H9 (cell line): Measurements from ENCODE around the gene TMEM51. TPM values are rescaled to one million over a fixed set of nuclear protein-coding genes. Genes with fewer than 3 reads are reported as not detected.

Source experiments
- DNase-seq: peaks from one replicate; pipeline ENCODE4 v3.0.0-alpha.2; 2017
- H2AFZ ChIP-seq: one replicate; pipeline ENCODE4 v1.6.1; 2013; ENCODE audit warnings: mild to moderate bottlenecking, low read length, control low read depth, moderate library complexity
- H2AK5ac ChIP-seq: 2 replicates; pipeline ENCODE4 v1.6.1; 2013; ENCODE audit warnings: low read length, control low read depth, mixed read lengths; ENCODE audit not compliant: insufficient read length
- H2BK120ac ChIP-seq: one replicate; pipeline ENCODE4 v1.6.1; 2013; ENCODE audit warnings: low read depth, mild to moderate bottlenecking, low read length, control low read depth, inconsistent platforms; ENCODE audit not compliant: poor library complexity, severe bottlenecking
- H2BK12ac ChIP-seq: 2 replicates; pipeline ENCODE4 v1.6.1; 2013; ENCODE audit warnings: low read length, control low read depth, mixed read lengths, low read depth; ENCODE audit not compliant: insufficient read length
- H2BK15ac ChIP-seq: 2 replicates; pipeline ENCODE4 v1.6.1; 2013; ENCODE audit warnings: low read depth, low read length, control low read depth
- H2BK20ac ChIP-seq: one replicate; pipeline ENCODE4 v1.6.1; 2013; ENCODE audit warnings: low read depth, mild to moderate bottlenecking, low read length, control low read depth, inconsistent platforms; ENCODE audit not compliant: poor library complexity, severe bottlenecking
- H2BK5ac ChIP-seq: 2 replicates; pipeline ENCODE4 v1.6.1; 2013; ENCODE audit warnings: low read length, control low read depth, mixed read lengths; ENCODE audit not compliant: insufficient read length
- H3K14ac ChIP-seq: 2 replicates; pipeline ENCODE4 v1.6.1; 2013; ENCODE audit warnings: low read length, control low read depth; ENCODE audit not compliant: insufficient read depth
- H3K18ac ChIP-seq: 2 replicates; pipeline ENCODE4 v1.6.1; 2013; ENCODE audit warnings: low read depth, mild to moderate bottlenecking, mixed read lengths, low read length, control low read depth; ENCODE audit not compliant: insufficient read length
- H3K23ac ChIP-seq: 2 replicates; pipeline ENCODE4 v1.6.1; 2013; ENCODE audit warnings: low read length, control low read depth, mixed read lengths, low read depth; ENCODE audit not compliant: insufficient read length
- H3K23me2 ChIP-seq: 2 replicates; pipeline ENCODE4 v1.6.1; 2013; ENCODE audit warnings: low read depth, mild to moderate bottlenecking, mixed read lengths, low read length, control low read depth; ENCODE audit not compliant: insufficient read length, poor library complexity, severe bottlenecking
- H3K27ac ChIP-seq: 2 replicates; pipeline ENCODE4 v1.5.1; 2013; ENCODE audit warnings: low read length, control low read depth, mixed read lengths, low read depth; ENCODE audit not compliant: insufficient read length
- H3K27me3 ChIP-seq: 2 replicates; pipeline ENCODE4 v1.6.1; 2013; ENCODE audit warnings: low read length, control low read depth, inconsistent platforms; ENCODE audit not compliant: insufficient read depth
- H3K4ac ChIP-seq: 2 replicates; pipeline ENCODE4 v1.6.1; 2013; ENCODE audit warnings: low read depth, mild to moderate bottlenecking, control low read depth, inconsistent platforms, low read length, moderate library complexity
- H3K4me1 ChIP-seq: 2 replicates; pipeline ENCODE4 v1.6.1; 2013; ENCODE audit warnings: low read length, control low read depth, inconsistent platforms; ENCODE audit not compliant: insufficient read depth
- H3K4me2 ChIP-seq: 2 replicates; pipeline ENCODE4 v1.6.1; 2013; ENCODE audit warnings: low read length, control low read depth, mixed read lengths; ENCODE audit not compliant: insufficient read length, insufficient read depth
- H3K56ac ChIP-seq: 2 replicates; pipeline ENCODE4 v1.6.1; 2013; ENCODE audit warnings: low read depth, mild to moderate bottlenecking, mixed read lengths, low read length, control low read depth; ENCODE audit not compliant: insufficient read length
- H3K79me1 ChIP-seq: 2 replicates; pipeline ENCODE4 v1.6.1; 2013; ENCODE audit warnings: low read depth, mild to moderate bottlenecking, moderate library complexity, low read length, control low read depth, inconsistent platforms; ENCODE audit not compliant: insufficient read depth, poor library complexity, severe bottlenecking
- H3K79me2 ChIP-seq: 2 replicates; pipeline ENCODE4 v1.6.1; 2013; ENCODE audit warnings: low read length, control low read depth, inconsistent platforms; ENCODE audit not compliant: insufficient read depth
- H3K9ac ChIP-seq: 2 replicates; pipeline ENCODE4 v1.6.1; 2013; ENCODE audit warnings: low read length, control low read depth, mixed read lengths; ENCODE audit not compliant: insufficient read length; ENCODE audit errors: extremely low read depth
- H3K9me3 ChIP-seq: one replicate; pipeline ENCODE4 v1.6.1; 2013; ENCODE audit warnings: low read depth, low read length, inconsistent platforms; ENCODE audit not compliant: control insufficient read depth
- H3T11ph ChIP-seq: one replicate; pipeline ENCODE4 v1.6.1; 2013; ENCODE audit warnings: mild to moderate bottlenecking, low read length, control low read depth, inconsistent platforms
- H4K20me1 ChIP-seq: one replicate; pipeline ENCODE4 v1.6.1; 2013; ENCODE audit not compliant: control insufficient read depth, insufficient read length, insufficient read depth
- H4K5ac ChIP-seq: 2 replicates; pipeline ENCODE4 v1.6.1; 2013; ENCODE audit warnings: low read depth, mild to moderate bottlenecking, mixed read lengths, low read length, control low read depth; ENCODE audit not compliant: insufficient read length
- H4K8ac ChIP-seq: replicated peaks from 2 replicates; pipeline ENCODE4 v1.6.1; 2013; ENCODE audit warnings: low read length, control low read depth, mixed read lengths, low read depth; ENCODE audit not compliant: insufficient read length
- H4K91ac ChIP-seq: 2 replicates; pipeline ENCODE4 v1.6.1; 2013; ENCODE audit warnings: low read depth, mild to moderate bottlenecking, moderate library complexity, mixed read lengths, low read length, control low read depth; ENCODE audit not compliant: insufficient read length
- H3K27ac Mint-ChIP-seq, 3 experiments: 2 replicates in 2 of 3; 3 replicates in 1 of 3; pipeline ENCODE4 v1.8.0; 2020 to 2021; ENCODE audit warnings: mixed read lengths in 3 of 3, mild to moderate bottlenecking in 1 of 3, moderate library complexity in 1 of 3
- H3K27me3 Mint-ChIP-seq: 2 replicates; pipeline ENCODE4 v1.8.0; 2021; ENCODE audit warnings: low read depth, mild to moderate bottlenecking, moderate library complexity, mixed read lengths
- H3K36me3 Mint-ChIP-seq, 3 experiments: 2 replicates in 2 of 3; 3 replicates in 1 of 3; pipeline ENCODE4 v1.8.0; 2020 to 2021; ENCODE audit warnings: low read depth in 3 of 3, mixed read lengths in 3 of 3; ENCODE audit not compliant: insufficient read depth in 1 of 3
- H3K4me1 Mint-ChIP-seq, 2 experiments: 2 replicates each; pipeline ENCODE4 v1.8.0; 2020; ENCODE audit warnings: mixed read lengths in 2 of 2
- H3K4me3 Mint-ChIP-seq, 2 experiments: 2 replicates in 1 of 2; 3 replicates in 1 of 2; pipeline ENCODE4 v1.8.0; 2020 to 2021; ENCODE audit warnings: mild to moderate bottlenecking in 2 of 2, mixed read lengths in 2 of 2, moderate library complexity in 1 of 2
- H3K9me3 Mint-ChIP-seq, 2 experiments: 2 replicates in 1 of 2; 3 replicates in 1 of 2; pipeline ENCODE4 v1.8.0; 2020; ENCODE audit warnings: mild to moderate bottlenecking in 2 of 2, mixed read lengths in 2 of 2, moderate library complexity in 1 of 2
- WGBS: extraction: QIAGEN DNeasy Blood & Tissue Kit; methylation state at CpG from one replicate; pipeline ENCODE4 v1.1.7; 2013; ENCODE audit warnings: missing lambda C conversion rate, low lambda C conversion rate, mixed read lengths; ENCODE audit not compliant: insufficient read length; ENCODE audit errors: extremely low coverage; 5-methylcytosine and 5-hydroxymethylcytosine counted together
- total RNA-seq: library from RNA; stranded (reverse); gene quantifications from 2 replicates; pipeline ENCODE4 v1.2.1, GENCODE V29; 2021
- TF ChIP-seq, protein P1 (sequence below): fragments of 200-600 bp; sonication (generic); conservative IDR thresholded peaks from 3 replicates; pipeline ENCODE4 v1.8.0; 2021; ENCODE audit warnings: antibody characterized with exemption, mild to moderate bottlenecking

Gene TMEM51
- total RNA-seq, 1 experiment from 2014 or later: 4.6 TPM

DNA sequence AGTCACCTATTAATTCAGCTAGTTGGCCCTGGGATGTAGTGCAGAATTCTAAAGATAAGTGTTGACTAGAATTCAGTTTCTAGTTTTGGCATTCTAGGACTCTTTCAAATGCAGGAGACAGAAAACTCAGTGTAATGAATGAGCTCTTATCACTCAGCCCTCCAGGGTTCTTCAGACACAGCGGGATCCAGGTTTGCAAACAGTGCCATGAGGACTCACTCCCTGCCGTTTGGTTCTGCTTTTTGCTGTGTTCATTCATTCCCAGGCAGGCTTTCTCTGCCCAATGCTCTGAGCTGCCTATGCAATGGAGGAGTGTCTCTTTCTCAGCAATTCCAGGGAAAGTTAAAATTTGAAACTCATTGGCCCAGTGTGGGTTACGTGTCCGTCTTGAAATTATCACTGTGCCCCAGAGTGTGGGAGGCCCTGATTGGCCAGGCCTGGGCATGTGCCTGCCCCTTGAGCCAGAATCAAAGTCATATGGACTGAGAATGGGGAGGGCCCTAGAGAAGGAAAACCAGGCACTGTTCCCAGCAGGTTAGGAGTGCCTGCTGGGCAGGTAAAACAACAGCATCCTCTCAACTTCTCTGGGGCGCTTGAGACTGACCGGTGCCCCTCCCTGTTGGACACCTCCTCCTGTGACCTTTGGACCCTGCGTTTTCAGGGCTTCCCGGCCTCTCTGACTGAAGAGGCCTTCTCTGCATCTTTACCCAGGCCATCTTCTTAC lies 43.4 kb downstream of the TMEM51 start:
- Histone ChIP-seq H3K9me3 (no peaks in the 10 kb centered on the region), H3K27me3 (no peaks in the 10 kb centered on the region), H2AFZ (no peak overlapping the region), H2BK15ac (no peak overlapping the region), H2BK20ac (no peak overlapping the region), H3K4me2 (peak overlapping the region; percentile 14), H4K20me1 (no peaks in the 10 kb centered on the region), H2AK5ac (no peak overlapping the region), H3K27ac (no peak overlapping the region), H4K8ac (no peak overlapping the region), H3K79me2 (no peaks in the 10 kb centered on the region), H4K91ac (no peak overlapping the region), H3K18ac (no peak overlapping the region), H3K79me1 (no peaks in the 10 kb centered on the region), H3K23me2 (no peaks in the 10 kb centered on the region), H3K14ac (no peak overlapping the region), H3K23ac (no peak overlapping the region), H3K4ac (no peak overlapping the region), H3T11ph (no peak overlapping the region), H3K4me1 (peaks cover 5% of the 10 kb centered on the region; the same call in 1 of the 2 replicates), H2BK12ac (no peak overlapping the region), H3K56ac (no peak overlapping the region), H3K9ac (no peak overlapping the region), H2BK120ac (no peak overlapping the region), H4K5ac (no peak overlapping the region), H2BK5ac (no peak overlapping the region)
- Mint-ChIP-seq H3K9me3 (no peaks in the 10 kb centered on the region), H3K36me3 (no peaks in the 10 kb centered on the region; a peak in 1 of 7 replicates), H3K4me3 (peak overlapping the region; percentile 4 to 63; a peak in 2 of 5 replicates), H3K4me1 (peaks cover 33 to 37% of the 10 kb centered on the region in 2 experiments), H3K27me3 (no peaks in the 10 kb centered on the region), H3K27ac (peak overlapping the region; percentile 86 to 97 (median 95))
- no CpG with 5 or more reads among the region's 8 CpGs for WGBS
- TF ChIP-seq, protein P1, sequence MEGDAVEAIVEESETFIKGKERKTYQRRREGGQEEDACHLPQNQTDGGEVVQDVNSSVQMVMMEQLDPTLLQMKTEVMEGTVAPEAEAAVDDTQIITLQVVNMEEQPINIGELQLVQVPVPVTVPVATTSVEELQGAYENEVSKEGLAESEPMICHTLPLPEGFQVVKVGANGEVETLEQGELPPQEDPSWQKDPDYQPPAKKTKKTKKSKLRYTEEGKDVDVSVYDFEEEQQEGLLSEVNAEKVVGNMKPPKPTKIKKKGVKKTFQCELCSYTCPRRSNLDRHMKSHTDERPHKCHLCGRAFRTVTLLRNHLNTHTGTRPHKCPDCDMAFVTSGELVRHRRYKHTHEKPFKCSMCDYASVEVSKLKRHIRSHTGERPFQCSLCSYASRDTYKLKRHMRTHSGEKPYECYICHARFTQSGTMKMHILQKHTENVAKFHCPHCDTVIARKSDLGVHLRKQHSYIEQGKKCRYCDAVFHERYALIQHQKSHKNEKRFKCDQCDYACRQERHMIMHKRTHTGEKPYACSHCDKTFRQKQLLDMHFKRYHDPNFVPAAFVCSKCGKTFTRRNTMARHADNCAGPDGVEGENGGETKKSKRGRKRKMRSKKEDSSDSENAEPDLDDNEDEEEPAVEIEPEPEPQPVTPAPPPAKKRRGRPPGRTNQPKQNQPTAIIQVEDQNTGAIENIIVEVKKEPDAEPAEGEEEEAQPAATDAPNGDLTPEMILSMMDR: no peak
- DNase-seq: peak; percentile 43
